Measurements from ENCODE around the gene C11orf21. TPM values are rescaled to one million over a fixed set of nuclear protein-coding genes. Genes with fewer than 3 reads are reported as not detected.

C11orf21 gene
- total and polyA plus RNA-seq, 9 of the 15 experiments (the other 6 are each of a cell fraction or from before 2014, with no cell fraction given) = 0.10 to 2.6 (median 2.0) TPM

GRCh38 chr11:2276280-2277007 lies 25.3 kb downstream of the C11orf21 start:
- BruUV-seq (replicated peaks) = no TSS peak
- DNase-seq (ENCODE audit: extremely low read depth in 1 of 4, low spot score in 3 of 4) (no peak), ATAC-seq (no peak), FAIRE-seq (no peak)
- POLR2A ChIA-PET = interaction anchor here (0.6 to 1.2 kb wide), 3 partner anchors 64 to 599 kb away, joined by 3 read pairs; no protein-coding TSS in a partner anchor
- Histone ChIP-seq H3K27me3 (ENCODE audit: control insufficient read depth in 2 of 2, insufficient read depth in 2 of 2, low read length in 2 of 2) (peaks cover 0 to 42% of the 10 kb centered on the region in 2 experiments; a peak in 2 of 5 replicates), H3K27ac (ENCODE audit: extremely low read depth, low read depth, low read length) (no peak overlapping the region), H3K9me1 (ENCODE audit: control insufficient read depth, insufficient read depth, low read length) (no peaks in the 10 kb centered on the region), H3K4me1 (replicated peaks in 1 of 2; ENCODE audit: control insufficient read depth in 2 of 2, insufficient read depth in 2 of 2, low read length in 2 of 2) (peaks cover 2 to 15% of the 10 kb centered on the region in 2 experiments; a peak in 3 of 5 replicates), H3K9ac (ENCODE audit: insufficient read depth in 1 of 2, low read depth in 2 of 2, low read length in 2 of 2) (no peak overlapping the region), H3K36me3 (ENCODE audit: control insufficient read depth, insufficient read depth, low read length) (no peaks in the 10 kb centered on the region), H3K4me2 (ENCODE audit: insufficient read depth, low read length) (no peak overlapping the region), H4K20me1 (replicated peaks; ENCODE audit: control insufficient read depth, insufficient read depth, low read length) (no peaks in the 10 kb centered on the region; the same call in 1 of the 2 replicates), H3K9me3 (replicated peaks; ENCODE audit: control insufficient read depth, insufficient read depth, low read depth, low read length) (peaks cover 3% of the 10 kb centered on the region; the same call in 1 of the 2 replicates), H3K4me3 (no peak overlapping the region), H3K79me2 (ENCODE audit: control insufficient read depth, insufficient read depth, low read length) (no peaks in the 10 kb centered on the region), H2AFZ (ENCODE audit: low read depth, low read length) (peak overlapping the region; percentile 87)
- intact Hi-C loops (cut with micrococcal nuclease) = no loop called here
- no peak for TF ChIP-seq ZNF764 (CRISPR knock-in tag; IDR thresholded peaks at IDR 0.05; ENCODE audit: low read depth)
- no peak for TF ChIP-seq IRF9 (tag; IDR thresholded peaks at IDR 0.05)
- 53% methylated on average over 14 of the region's 14 CpGs for whole genome bisulfite sequencing (ENCODE audit: insufficient coverage, low coverage, missing lambda C conversion rate)
- CTCF ChIA-PET (ENCODE audit: low intra/inter-chr PET ratio) = no interaction called here
- in situ Hi-C loops (cut with MboI) = no loop called here

All from K562 (cell line).